HG03175 (cell line): ENCODE results near the gene STAT2.
"Not testable (repeated sequence)": the region's sequence is repeated elsewhere in the genome, so short reads cannot be mapped to it uniquely, and the experiment has no call there.

ENCODE experiments used
- ATAC-seq: cut with Tn5 transposase; IDR thresholded peaks from one replicate; pipeline ENCODE4 v1.9.1; 2021; ENCODE audit warnings: mild to moderate bottlenecking, moderate library complexity; ENCODE audit not compliant: unreplicated experiment

STAT2 gene

DNA sequence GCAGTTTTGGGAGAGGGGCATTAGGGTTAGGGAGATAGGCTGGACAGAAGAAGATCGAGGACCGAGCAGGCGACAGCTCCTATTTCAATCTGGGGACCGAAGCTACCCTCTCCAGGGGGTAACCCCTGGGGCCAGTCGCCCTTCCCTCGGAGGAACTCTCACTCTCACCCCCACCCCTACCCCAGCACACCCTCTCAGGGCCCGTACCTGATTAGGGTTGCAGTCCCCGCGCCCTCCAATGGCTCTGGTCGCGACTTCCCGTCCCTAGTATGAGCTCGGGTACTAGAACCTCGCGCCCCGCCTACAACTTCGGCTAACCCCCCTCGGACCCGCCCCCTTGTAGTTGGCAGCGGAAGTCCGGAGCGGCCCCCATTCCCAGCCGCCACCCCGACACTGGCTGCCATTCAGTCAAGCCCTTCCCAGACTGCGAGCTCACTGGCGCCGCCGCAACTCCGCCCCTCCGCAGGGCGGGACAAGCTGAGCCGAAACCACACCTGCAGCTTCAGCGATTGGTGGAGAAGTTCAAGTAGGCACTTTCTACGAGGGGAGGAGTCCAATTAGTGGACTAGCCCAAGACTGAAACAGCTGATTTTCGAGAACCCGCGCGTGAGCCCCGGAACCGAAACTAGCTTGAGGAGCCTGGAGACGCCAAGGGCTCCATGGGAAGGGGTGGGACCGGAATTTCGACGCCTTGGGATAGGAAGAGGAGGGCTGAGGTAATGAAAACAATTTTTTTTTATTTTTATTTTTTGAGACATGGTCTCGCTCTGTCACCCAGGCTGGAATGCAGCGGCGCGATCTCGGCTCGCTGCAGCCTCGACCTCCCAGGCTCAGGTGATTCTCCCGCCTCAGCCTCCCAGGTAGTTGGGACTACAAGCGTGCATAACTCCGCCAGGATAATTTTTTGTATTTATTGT is at the start of gene STAT2:
Gene STAT2, minus strand, starts transcription at position 257 of the 917 bp plus-strand sequence. CDS start 3,536 bp downstream, outside the sequence.
- peak; percentile 95 for ATAC-seq

DNA sequence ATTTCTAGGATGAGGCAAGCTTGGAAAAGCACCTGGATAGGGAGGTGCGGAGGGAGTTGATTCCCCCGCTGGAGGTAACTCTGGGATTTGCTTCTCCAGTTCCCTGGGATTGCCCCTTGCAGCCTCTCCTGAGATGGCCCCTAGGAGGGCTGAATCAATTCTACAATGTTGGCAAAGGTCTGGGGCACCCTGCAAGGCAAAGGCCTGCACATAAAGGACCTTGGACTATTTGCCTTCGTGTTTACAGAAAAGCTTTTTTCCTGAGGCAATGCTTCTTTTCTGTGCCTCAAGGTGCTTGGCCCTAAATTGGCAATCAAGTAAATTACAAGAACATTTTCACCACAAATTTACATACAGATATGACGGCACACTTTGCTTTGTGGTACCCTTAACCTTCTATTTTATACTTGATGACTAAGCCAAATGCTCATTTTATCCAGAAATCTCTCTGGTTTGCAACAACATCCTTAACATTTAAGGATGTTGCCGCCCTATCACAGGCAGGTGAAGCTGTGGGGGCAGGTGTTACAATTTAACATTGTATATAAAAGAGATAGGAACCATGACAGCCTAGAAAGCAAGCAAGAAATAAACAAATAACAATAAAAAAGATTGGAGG is 49.0 kb upstream of the STAT2 start:
- no peak for ATAC-seq

DNA sequence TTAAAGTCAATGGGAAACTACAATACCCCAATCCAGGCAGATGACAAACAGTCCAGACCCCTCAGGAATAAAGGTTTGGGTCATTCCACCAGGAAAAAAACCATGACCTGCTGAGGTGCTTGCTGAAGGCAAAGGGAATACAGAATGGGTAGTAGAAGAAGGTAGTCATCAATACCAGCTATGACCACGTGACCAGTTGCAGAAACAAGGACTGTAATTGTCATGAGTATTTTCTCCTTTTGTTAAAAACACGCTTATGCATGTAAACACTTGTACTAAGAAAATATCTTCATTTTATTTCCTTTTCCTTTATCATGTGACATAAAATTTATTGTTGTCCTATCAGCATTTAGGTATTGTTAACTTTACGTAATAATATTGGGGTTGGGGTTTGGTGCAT is 44.3 kb upstream of the STAT2 start:
- not testable (repeated sequence) for ATAC-seq

DNA sequence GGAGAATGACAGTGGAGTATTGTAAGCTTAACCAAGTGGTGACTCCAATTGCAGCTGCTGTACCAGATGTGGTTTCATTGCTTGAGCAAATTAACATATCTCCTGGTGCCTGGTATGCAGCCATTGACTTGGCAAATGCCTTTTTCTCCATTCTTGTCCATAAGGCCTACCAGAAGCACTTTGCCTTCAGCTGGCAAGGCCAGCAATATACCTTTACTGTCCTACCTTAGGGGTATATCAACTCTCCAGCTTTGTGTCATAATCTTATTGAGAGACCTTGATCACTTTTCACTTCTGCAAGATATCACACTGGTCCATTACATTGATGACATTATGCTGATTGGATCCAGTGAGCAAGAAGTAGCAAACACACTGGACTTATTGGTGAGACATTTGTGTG is 41.7 kb upstream of the STAT2 start:
- ATAC-seq: not testable (repeated sequence)

DNA sequence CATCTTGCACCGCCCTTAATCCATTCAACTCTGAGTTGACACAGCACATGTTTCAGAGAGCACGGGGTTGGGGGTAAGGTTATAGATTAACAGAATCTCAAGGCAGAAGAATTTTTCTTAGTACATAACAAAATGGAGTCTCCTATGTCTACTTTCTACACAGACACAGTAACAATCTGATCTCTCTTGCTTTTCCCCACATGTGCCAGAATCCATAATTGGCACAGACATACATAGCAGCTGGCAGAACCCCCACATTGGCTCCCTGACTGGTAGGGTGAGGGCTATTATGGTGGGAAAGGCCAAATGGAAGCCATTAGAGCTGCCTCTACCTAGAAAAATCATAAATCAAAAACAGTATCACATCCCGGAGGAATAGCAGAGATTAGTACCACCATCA is 41.2 kb upstream of the STAT2 start:
- ATAC-seq: not testable (repeated sequence)

DNA sequence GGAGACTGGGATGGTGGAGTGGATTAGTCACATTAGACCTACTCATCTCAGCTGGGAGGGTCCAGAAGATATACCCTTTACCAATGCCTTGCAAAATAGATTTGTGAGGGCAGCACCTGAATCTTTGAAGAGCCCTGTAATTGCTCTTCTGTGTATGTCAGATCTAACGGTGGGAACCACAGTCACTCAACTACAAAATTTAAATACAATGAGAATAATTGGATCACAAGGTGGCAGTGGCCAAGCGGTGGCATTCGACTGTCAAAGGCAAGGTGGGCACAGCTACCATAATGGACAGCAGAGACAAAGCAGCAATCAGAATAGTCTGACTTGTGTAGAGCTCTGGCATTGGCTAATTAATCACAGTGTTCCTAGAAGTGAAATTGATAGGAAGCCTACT is 39.6 kb upstream of the STAT2 start:
- ATAC-seq: not testable (repeated sequence)

DNA sequence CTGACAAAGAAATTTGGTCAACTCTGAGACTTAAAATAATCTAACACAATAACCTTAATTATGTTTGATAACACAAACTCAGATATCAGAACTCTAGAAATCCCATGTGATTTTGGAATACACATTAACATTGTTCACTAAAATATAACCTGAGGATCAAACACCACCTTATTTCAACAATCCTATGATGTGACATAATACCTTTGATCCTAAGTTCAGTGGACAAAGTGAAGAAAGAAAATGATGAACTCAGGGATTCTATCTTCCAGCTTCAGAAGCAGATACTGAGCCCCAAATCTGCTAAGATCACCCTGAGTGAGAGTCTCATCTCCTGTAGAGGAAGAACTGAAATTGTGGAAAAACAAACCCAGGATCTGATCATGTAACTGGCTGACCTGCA is 38.4 kb upstream of the STAT2 start:
- no peak for ATAC-seq

DNA sequence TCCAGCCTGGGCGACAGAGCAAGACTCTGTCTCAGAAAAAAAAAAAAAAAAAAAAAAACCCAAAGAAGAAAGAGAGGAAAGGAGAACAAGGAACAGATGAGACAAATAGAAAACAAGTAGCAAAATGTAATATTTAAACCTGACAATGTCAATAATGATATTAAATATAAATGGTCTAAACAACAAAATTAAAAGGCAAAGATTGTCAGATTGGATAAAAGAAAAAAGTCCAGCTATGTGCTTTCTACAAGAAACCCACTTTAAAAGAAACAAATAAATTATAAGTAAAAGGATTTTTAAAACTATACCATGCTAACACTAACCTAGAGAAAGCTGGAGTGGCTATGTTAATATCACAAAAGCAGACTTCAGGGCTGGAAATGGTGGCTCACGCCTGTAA is 32.4 kb upstream of the STAT2 start:
- ATAC-seq: no peak

DNA sequence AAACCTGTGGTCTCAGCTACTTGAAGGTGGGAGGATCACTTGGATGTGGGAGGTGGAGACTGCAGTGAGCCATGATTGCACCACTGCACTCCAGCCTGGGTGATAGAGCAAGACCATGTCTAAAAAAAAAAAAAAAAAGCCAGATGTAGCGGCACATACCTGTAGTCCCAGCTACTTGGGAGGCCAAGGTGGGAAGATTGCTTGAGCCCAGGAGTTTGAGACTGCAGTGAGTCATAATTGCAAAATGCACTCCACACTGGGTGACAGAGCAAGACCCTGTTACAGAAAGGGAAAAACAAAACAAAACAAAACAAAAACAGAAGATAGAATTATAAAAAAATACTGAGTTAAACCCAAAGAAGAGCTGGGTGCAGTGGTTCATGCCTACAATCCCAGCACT is 31.8 kb upstream of the STAT2 start:
- no peak for ATAC-seq

DNA sequence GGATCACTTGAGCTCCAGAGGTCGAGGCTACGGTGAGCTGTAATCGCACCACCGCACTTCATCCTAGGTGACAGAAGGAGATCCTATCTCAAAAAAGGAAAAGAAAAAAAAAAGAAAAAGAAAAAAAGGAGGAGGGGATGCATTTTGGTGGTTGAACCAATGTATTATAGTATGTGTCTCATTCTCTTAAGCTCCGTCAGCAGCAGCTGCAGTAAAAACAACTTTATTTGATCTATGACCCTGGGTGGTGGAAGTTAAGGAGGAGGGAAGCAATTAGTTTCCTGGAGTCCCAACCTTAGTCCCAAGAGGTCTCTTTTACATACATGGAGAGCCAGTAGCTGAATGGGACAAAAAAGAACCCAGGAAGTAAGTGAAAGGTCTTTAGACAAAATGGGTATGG is 29.5 kb upstream of the STAT2 start:
- ATAC-seq: no peak

DNA sequence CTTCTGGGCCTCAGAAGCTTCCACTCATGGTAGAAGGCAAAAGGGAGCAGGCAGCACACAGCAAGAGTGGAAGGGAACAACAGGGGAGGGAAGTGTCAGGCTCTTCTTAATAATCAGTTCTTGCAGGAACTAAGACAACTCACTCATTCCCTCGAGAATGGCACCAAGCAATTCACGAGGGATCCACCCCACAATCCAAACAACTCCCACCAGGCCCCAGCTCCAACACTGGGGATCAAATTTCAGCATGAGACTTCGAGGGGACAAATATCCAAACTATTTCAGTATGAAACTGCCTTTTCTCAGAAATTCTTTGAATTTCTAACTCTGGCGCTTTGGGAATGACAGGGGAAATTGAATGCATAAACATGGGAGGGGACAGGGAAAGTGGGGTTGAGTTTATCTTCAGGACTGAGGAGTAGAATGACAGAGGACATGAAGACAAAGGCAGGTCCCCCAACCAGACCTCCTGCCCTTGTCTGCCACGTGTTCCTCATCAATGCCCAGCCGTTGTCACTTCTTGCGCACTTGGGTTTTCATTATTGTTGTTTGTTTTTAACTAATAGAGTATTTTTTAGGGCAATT is 27.3 kb upstream of the STAT2 start:
- no peak for ATAC-seq

DNA sequence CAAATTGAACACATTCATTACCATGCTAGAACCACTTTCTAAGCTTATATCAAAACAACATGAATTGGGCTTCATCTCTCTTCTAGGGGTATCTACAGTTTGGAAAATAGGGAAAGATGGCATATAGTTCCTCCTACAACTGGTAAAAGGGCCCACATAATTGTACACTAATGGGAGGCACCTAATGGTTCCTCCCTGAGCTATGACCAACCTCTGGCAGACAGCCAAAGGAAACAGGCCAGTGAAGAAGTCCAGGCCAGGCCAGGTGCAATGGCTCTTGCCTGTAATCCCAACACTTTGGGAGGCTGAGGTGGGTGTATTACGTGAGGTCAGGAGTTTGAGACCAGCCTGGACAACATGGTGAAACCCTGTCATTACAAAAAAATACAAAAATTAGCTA is 26.0 kb upstream of the STAT2 start:
- no peak for ATAC-seq

DNA sequence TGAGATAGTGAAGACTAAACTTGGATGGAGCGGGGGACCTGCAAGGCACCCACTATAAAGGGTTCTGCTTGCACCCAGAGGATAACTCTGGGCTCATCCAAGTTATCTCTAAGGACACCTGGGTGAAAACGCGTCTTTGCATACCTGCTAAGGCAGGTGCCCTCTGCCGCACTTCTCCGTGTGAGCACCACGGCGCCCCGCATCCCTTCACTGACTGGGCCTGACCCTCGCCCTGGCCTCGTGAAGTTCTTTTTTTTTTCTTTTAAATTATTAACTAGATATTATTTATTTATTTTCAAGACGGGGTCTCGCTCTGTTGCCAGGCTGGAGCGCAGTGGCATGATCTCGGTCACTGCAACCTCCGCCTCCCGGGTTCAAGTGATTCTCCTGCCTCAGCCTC is 22.7 kb upstream of the STAT2 start:
- ATAC-seq: no peak

DNA sequence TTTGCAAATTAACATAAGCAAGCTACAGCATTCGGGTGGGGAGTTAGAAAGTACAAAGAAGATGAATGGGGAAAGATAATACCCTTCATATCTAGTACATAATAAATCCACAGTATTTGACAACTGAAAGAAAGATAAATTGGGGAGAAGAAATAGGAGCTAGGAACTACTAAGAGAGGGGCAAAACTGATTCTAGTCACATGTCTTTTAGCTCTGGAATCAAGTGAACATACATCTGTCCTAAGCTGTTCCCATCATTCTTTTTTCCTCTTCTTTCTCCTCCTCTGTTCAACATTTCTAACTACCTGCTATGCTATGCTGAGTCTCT is 18.0 kb upstream of the STAT2 start:
- ATAC-seq: no peak

DNA sequence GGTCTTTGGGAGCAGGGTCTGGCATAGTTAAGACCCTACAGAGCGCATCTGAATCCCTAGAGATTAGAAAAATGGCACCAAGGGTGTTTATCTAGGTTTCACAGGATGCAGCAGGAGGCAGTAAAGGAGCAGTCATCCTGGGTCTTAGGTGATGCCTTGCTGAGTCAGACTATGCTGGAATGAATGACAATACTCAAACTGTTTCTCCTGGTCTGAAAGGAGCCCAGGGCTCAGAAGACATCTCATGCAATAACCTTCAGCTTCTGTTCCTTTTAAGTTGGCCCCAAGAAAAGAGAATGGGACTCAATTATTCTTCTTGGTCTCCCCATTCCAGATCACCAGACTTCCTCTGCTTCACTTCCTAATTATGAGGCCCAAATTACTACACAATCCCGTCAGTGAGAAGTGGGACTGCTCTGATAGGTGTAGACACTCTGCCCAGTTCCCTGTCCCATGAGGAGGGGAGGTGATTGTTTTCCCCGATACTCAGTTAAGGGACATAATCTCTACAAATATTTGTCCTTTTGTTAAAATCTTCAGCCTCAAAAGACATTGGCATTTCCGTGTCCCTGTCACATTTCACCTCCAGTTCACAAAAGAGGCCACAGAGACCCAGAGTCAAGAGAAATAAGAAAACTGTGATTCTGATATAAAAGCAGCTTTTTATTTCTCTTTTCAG is 17.5 kb upstream of the STAT2 start:
- ATAC-seq: no peak

DNA sequence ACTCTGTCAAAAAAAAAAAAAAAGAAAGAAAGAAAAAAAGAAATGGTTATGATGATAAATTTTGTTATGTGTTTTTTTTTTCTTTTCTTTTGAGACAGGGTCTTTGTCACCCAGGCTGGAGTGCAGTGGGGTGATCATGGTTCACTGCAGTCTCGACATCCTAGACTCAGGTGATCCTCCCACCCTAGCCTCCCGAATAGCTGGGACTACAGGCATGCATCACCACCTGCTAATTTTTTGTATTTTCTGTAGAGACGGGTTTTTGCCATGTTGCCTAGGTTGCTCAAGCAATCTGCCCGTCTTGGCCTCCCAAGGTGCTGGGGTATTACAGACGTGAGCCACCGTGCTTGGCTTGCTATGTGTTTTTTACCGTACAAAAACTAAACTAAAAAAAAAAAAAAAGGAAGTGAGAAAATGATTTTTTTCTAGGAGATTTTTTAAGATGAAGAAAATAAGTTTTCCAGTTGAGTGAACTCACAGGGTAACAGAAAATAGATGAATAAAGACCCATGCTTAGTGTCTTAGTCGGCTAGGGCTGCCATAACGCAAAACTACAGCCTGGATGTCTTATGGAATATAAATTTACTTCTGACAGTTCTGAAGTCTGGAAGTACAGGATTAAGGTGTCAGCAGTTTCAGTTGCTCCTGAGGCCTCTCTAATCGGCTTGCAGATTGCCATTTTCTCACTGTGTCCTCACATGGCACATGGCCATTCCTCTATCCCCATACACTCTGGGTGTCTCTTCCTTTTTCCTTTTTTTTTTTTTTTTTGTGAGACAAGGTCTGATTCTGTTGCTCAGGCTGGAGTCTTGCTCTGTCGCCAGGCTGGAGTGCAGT is 15.9 kb upstream of the STAT2 start:
- ATAC-seq: peak; percentile 81

DNA sequence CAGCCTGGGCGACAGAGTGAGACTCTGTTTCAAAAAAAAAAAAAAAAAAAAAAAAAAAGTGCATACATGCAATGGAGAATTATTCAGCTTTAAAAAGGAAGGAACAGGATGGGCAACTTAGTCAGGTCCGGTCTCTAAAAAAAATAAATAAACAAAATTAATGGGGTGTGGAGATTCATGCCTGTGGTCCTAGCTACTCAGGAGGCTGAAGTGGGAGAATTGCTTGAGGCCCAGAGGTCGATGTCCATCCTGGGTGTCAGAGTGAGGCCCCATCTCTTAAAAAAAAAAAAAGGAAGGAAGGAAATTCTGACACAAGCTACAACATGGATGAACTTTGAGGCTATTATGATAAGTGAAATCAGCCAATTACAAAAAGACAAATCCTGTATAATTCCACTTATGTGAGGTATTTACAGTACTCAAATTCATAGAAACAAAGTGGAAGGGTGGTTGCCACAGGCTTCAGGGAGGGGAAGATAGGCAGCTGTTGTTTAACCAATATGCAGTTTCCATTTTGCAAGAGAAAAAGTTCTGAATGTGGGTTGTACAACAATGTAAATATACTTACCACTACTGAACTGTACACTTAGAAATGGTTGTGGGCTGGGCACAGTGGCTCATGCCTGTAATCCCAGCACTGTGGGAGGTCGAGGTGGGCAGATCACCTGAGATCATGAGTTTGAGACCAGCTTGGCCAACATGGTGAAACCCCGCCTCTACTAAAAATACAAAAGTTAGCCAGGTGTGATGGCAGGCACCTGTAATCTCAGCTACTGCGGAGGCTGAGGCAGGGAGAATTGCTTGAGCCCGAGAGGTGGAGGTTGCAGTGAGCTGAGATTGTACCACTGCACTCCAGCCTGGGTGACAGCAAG is 15.1 kb upstream of the STAT2 start:
- peak; percentile 29 for ATAC-seq

DNA sequence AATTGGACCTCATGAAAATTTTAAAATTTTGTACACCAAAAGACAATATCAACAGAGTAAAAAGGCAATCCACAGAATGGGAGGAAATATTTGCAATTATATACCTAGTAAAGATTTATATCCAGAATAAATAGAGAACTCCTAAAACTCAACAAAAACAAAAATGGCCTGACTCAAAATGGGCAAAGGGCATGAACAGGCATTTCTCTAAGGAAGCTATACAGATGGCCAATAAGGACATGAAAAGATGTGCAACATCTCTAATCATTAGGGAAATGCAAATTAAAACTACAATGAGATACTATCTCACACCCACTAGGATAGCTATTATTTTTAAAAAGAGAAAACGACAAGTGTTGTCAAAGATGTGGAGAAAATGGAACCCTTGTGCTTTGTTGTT is 13.6 kb upstream of the STAT2 start:
- ATAC-seq: no peak

DNA sequence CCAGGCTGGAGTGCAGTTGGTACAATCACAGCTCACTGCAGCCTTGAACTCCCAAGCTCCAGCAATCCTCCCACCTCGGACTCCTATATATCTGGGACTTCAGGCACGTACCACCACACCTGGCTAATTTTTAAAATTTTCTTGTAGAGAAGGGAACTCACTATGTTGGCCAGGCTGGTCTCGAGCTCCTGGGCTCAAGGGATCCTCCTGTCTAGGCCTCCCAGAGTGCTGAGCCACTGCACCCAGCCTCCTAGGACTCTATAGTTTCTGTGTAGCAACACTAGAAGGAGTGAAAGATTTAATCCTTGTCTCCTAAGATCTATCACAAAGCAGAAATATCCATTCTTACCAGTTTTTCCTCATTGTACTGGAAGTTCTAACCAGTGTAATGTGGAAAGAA is 7.0 kb upstream of the STAT2 start:
- ATAC-seq: no peak
